Muscle layer of duodenum (tissue), 2 donors: ENCODE measurements around the gene SUMO2.
"Not testable (repeated sequence)": the region's sequence is repeated elsewhere in the genome, so short reads cannot be mapped to it uniquely, and the experiment has no call there.

Source experiments
- H3K27ac ChIP-seq: one replicate; pipeline ENCODE4 v1.7.0; 2013; ENCODE audit warnings: mild to moderate bottlenecking, low read length
- H3K27me3 ChIP-seq: one replicate; pipeline ENCODE4 v1.7.0; 2013; ENCODE audit warnings: low read depth, mild to moderate bottlenecking, control low read depth, low read length
- H3K36me3 ChIP-seq, 2 donors: one replicate each; pipeline ENCODE4 v1.7.0; 2013; ENCODE audit warnings: low read length in 2 of 2, control low read depth in 1 of 2, mild to moderate bottlenecking in 1 of 2; ENCODE audit not compliant: insufficient read depth in 2 of 2, control insufficient read depth in 1 of 2
- H3K4me1 ChIP-seq, 2 donors: one replicate each; pipeline ENCODE4 v1.7.0; 2013; ENCODE audit warnings: low read length in 2 of 2, mild to moderate bottlenecking in 2 of 2, control low read depth in 1 of 2, moderate library complexity in 1 of 2; ENCODE audit not compliant: insufficient read depth in 2 of 2, control insufficient read depth in 1 of 2
- H3K4me3 ChIP-seq, 2 donors: one replicate each; pipeline ENCODE4 v1.7.0; 2013; ENCODE audit warnings: low read length in 2 of 2, low read depth in 1 of 2, mild to moderate bottlenecking in 1 of 2
- H3K9me3 ChIP-seq, 2 donors: one replicate each; pipeline ENCODE4 v1.7.0; 2013; ENCODE audit warnings: low read length in 2 of 2, control low read depth in 1 of 2, mild to moderate bottlenecking in 1 of 2; ENCODE audit not compliant: control insufficient read depth in 1 of 2
- donor health status: healthy.

The SUMO2 gene

DNA sequence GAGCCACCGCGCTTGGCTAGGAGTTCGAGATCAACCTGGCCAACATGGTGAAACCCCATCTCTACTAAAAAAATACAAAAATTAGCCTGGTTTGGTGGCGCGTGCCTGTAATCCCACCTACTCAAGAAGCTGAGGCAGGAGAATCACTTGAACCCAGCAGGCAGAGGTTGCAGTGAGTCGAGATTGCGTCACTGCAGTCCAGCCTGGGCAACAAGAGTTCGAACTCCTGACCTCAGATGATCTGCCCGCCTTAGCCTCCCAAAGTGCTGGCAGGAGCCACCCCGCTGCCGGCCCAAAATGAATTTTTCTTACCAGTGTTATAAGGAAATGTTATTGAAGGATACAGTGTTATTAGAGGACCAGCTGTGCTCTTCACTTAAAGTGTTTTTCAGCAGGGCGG, 25.0 kb upstream of the SUMO2 start:
- peaks cover 0 to 10% of the 10 kb centered on the region in 2 donors for H3K4me1 ChIP-seq
- no peaks in the 10 kb centered on the region for H3K9me3 ChIP-seq
- H3K27ac ChIP-seq = no peak overlapping the region
- no peaks in the 10 kb centered on the region for H3K27me3 ChIP-seq
- H3K36me3 ChIP-seq = peaks cover 14 to 33% of the 10 kb centered on the region in 2 donors
- H3K4me3 ChIP-seq = no peak overlapping the region

DNA sequence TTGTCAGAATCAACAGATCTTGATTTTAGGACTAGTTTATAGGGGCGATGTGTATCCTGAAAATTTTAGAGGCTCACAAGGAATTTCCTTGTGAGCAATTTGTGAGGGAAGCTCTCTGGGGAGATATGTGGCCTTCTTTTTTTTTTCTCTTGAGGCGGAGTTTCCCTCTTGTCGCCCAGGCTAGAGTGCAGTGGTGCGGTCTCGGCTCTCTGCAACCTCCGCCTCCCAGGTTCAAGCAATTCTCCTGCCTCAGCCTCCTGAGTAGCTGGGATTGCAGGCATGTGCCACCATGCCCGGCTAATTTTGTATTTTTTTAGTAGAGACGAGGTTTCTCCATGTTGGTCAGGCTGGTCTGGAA, 24.3 kb upstream of the SUMO2 start:
- not testable (repeated sequence) for H3K27me3 ChIP-seq, H3K9me3 ChIP-seq

DNA sequence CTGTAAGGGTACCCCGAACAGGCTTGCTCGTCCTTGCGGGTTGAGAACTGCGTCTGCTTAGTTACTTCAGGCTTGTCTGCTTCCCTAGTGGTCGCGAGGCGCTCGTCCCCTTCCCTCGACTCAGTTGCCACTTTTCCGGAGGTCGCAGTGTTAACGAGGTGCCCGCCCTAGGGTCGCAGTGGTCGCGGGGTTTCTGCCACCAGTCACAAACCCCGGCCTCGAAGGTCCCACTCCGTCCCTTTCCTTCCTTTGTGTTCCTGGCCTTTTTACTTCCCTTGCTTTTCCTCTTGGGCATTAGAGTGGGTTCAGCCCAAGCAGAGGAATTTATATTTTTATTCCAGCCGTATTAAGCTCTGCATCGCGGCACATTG, 23.0 kb upstream of the SUMO2 start:
- peaks cover 8 to 17% of the 10 kb centered on the region in 2 donors for H3K36me3 ChIP-seq
- H3K9me3 ChIP-seq = no peaks in the 10 kb centered on the region
- no peaks in the 10 kb centered on the region for H3K27me3 ChIP-seq
- peak overlapping the region; percentile 93 for H3K27ac ChIP-seq
- H3K4me3 ChIP-seq = peak overlapping the region; percentile 76 to 98
- peaks cover 0 to 10% of the 10 kb centered on the region in 2 donors for H3K4me1 ChIP-seq

More for the DNA sequence above, 24.3 kb upstream of the SUMO2 start:
- H3K4me1 ChIP-seq = peaks cover 0 to 10% of the 10 kb centered on the region in 2 donors
- peak overlapping the region in 1 of 2 donors; percentile 76 for H3K4me3 ChIP-seq
- not testable (repeated sequence) for H3K27ac ChIP-seq
- H3K36me3 ChIP-seq = peaks cover 14 to 26% of the 10 kb centered on the region in 2 donors

DNA sequence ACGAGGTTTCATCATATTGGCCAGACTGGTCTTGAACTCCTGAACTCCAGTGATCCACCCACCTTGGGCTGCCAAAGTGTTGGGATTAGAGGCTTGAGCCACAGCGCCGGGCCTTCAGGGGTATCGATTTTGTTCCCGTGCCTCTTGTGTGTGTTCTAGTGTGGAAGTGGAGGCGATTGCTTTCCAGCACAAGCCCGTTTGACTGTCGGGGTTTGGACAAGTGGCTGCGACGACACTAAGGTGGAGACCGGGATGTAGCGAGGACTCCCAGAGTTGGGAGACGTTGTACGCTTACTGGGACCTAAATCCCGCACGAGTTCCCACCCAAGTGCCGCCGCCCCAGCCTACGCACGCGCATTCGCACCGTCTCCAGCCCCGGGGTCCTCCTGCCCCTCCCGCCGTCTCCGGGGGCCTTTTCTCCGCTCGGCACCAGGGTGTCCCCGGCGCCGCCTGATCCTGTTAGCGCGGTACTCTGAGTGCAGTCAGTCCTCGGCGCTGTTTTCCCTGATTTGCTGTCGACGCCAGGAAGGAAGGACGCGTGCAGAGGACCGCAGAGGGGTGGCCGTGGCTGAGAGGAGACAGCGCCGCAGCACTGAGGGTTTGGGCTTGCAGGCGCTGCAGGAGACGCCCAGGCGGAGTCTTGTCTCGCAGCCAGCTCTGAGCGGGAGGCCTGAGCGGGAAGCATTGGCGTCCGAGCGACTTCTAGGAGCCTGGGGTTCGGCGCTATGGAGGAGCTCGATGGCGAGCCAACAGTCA, 22.5 kb upstream of the SUMO2 start, which contains the start of gene NUP85:
NUP85 (plus strand) TSS at position 643 of the 756 bp plus-strand sequence; CDS start at position 726, 83 bp downstream.
- H3K27ac ChIP-seq = peak within 1 kb of the TSS; percentile 93
- H3K4me1 ChIP-seq = peaks cover 0 to 10% of the 10 kb centered on the region in 2 donors
- peaks cover 5 to 13% of the 10 kb centered on the region in 2 donors for H3K36me3 ChIP-seq
- peak within 1 kb of the TSS; percentile 76 to 98 for H3K4me3 ChIP-seq
- no peaks in the 10 kb centered on the region for H3K9me3 ChIP-seq
- no peaks in the 10 kb centered on the region for H3K27me3 ChIP-seq

DNA sequence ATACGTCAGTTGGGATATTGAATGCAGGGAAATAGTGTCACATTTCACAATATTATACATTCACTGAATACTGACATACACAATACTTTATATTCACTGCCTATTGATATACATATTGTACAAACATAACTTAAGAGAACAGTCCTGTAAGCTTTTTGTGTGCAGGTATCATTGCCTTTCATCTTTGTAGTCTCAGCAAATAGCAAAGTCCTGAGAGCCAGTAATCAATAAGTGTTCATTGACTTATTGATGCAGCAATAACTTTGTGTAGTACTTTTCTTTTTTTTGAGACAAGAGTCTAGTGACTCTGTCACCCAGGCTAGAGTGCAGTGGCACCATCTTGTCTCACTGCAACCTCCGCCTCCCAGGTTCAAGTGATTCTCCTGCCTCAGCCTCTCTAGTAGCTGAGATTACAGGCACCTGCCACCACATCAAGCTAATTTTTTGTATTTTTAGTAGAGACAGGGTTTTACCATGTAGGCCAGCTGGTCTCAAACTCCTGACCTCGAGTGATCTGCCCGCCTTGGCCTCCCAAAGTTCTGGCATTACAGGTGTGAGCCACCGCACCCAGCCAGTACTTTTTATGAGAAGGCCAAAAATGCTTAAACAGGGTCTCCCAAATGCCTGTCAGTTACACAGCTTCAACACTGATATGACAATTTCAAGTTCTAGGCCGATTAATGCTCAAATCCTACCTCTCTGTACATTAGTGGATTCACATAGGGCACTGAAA, 17.3 kb upstream of the SUMO2 start:
- no peaks in the 10 kb centered on the region for H3K27me3 ChIP-seq
- H3K27ac ChIP-seq = no peak overlapping the region
- no peaks in the 10 kb centered on the region for H3K36me3 ChIP-seq
- H3K4me1 ChIP-seq = no peaks in the 10 kb centered on the region
- H3K9me3 ChIP-seq = no peaks in the 10 kb centered on the region
- no peak overlapping the region for H3K4me3 ChIP-seq

DNA sequence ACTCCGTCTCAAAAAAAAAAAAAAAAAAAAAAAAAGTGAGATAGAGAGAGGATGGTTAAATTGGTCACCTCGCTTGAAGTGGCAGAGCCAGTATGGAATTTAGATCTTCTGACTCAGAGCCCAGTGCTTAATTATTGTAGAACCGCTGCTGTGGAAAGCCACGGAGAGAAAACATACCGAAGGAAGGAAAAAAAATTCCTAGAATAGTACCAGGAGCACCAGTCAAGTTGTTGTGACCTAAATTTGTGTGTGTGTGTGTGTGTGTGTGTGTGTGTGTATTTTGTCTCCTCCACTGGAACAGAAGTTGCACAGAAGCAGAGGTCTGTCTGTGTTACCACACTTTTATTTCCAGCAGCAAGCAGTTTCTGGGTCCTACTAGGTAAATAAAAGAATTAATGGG, 12.1 kb upstream of the SUMO2 start:
- Histone ChIP-seq H3K9me3 (no peaks in the 10 kb centered on the region), H3K27me3 (no peaks in the 10 kb centered on the region), H3K4me3 (no peak overlapping the region), H3K4me1 (no peaks in the 10 kb centered on the region), H3K36me3 (no peaks in the 10 kb centered on the region), H3K27ac (no peak overlapping the region)

DNA sequence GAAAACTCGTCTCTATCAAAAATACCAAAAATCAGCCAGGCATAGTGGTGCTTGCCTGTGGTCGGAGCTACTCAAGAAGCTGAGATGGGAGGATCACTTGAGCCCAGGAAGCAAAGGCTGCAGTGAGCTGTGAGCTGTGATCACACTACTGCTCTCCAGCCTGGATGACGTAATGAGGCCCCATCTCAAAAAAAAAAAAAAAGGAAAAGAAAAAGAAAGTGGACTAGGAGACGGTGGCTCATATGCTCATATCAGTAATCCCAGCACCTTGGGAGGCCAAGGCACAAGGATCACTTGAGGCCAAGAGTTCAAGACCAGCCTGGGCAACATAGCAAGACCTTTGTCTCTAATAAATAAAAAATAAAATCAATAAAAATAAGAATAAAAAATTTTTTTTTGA, 8.8 kb upstream of the SUMO2 start:
- no peaks in the 10 kb centered on the region for H3K4me1 ChIP-seq
- no peaks in the 10 kb centered on the region for H3K9me3 ChIP-seq
- no peaks in the 10 kb centered on the region for H3K36me3 ChIP-seq
- no peak overlapping the region for H3K27ac ChIP-seq
- H3K4me3 ChIP-seq = no peak overlapping the region
- H3K27me3 ChIP-seq = no peaks in the 10 kb centered on the region

GRCh38 chr17:75188614-75189013, 5.9 kb upstream of the SUMO2 start:
- Histone ChIP-seq H3K9me3 (no peaks in the 10 kb centered on the region), H3K36me3 (no peaks in the 10 kb centered on the region), H3K4me1 (no peaks in the 10 kb centered on the region), H3K27ac (no peak overlapping the region), H3K4me3 (no peak overlapping the region), H3K27me3 (no peaks in the 10 kb centered on the region)

- Histone ChIP-seq H3K27me3 (no peaks in the 10 kb centered on the region), H3K27ac (no peak overlapping the region), H3K36me3 (no peaks in the 10 kb centered on the region), H3K9me3 (no peaks in the 10 kb centered on the region), H3K4me1 (peaks cover 0 to 20% of the 10 kb centered on the region in 2 donors), H3K4me3 (no peak overlapping the region)
Observed at GRCh38 chr17:75183999-75184884, 1.5 kb upstream of the SUMO2 start.

- peak overlapping the region; percentile 62 to 98 for H3K4me3 ChIP-seq
- H3K9me3 ChIP-seq = no peaks in the 10 kb centered on the region
- peak overlapping the region; percentile 7 for H3K27ac ChIP-seq
Observed at GRCh38 chr17:75182319-75182568, 515 bp downstream of the SUMO2 start.

More at GRCh38 chr17:75182319-75182568, 515 bp downstream of the SUMO2 start:
- peaks cover 0 to 25% of the 10 kb centered on the region in 2 donors for H3K4me1 ChIP-seq
- H3K27me3 ChIP-seq = no peaks in the 10 kb centered on the region
- H3K36me3 ChIP-seq = peaks cover 0 to 13% of the 10 kb centered on the region in 2 donors
